Fibroblast of skin of abdomen (primary cell): ENCODE measurements around the gene CAMSAP2.

Experiments
- DNase-seq: peaks from one replicate; pipeline ENCODE4 v3.0.0-alpha.2; 2013

The CAMSAP2 gene

DNA sequence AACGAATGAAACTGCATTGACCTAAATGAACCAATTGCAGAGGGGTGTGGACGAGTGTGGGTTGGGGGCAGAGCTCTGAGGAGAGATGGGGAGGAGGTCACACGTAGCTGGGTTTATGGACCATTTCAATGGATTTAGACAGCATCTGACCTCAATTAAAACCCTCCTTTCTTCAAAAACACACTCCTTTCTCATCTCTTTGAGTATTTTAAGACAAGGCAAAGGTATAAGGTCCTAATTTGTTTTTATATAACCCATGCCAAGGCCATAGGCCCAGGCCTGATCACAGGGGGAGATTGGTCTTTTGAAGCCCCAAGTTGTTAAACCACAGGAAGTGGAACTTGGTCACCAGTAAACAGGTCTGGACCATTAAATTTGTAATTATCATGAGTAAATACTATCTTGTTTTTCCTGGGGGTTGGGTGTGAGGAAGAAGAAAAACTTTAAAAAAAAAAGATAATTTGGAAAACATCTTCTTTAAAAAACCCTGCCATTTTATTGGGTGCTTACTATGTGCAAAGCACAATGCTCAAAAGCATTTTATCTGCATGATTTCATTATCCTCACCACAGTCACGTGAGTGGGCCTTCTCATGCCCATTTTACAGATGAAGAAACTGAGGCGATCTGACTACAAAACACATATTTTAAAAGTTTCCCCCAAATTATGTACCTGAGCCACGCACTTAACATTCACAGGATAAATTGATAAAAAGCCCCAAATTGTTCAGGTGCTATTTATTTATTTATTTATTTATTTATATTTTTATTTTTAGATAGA, 147.1 kb downstream of the CAMSAP2 start:
- no peak for DNase-seq

- no peak for DNase-seq
Measured at GRCh38 chr1:200886594-200886993, 147.9 kb downstream of the CAMSAP2 start.

DNA sequence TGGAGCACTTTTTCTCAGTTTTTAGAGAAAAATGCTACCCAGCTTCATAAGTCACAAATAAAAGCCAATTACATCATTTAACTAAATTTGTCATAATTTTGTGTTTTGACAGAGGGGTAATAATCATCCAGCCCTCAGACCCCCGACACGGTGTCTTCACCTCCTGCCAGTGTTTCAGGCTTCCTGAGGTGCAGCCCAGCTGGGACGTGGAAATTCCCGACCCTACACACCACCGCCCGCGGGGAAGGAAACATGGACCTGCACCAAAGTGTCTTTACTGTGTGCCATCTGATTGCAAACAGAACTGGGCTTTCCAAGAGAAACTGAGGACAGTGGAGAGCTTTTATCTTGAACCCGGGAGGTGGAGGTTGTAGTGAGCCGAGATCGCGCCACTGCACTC, 148.3 kb downstream of the CAMSAP2 start:
- DNase-seq, result no peak

GRCh38 chr1:200887772-200888348, 149.2 kb downstream of the CAMSAP2 start:
- no peak for DNase-seq

DNA sequence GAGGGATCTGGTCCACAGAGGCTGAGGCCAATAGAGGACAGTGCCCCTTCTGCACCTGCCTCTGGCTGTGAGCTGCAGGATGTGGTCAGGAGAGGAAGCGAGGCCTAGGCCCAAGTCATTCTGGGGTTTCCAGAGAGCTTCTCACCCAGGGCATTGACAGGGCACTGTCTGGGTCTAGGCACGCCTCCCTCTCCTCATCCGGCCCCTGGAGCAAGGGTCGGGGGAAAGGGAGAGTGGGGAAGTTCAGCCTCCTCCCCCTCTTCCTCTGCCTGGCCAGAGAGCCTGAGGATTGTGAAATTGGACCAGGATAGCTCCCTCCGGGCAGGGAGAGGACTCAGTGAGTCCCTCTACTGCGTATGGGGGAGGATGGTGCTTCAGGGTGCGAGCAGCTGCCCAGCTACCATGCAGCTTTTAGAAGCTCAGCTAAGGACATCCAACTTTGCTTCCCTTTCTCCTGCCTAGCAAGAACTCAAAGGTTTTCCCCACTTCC, 149.7 kb downstream of the CAMSAP2 start:
- no peak for DNase-seq

- no peak for DNase-seq
Measured at GRCh38 chr1:200889571-200889970, 150.9 kb downstream of the CAMSAP2 start.

DNA sequence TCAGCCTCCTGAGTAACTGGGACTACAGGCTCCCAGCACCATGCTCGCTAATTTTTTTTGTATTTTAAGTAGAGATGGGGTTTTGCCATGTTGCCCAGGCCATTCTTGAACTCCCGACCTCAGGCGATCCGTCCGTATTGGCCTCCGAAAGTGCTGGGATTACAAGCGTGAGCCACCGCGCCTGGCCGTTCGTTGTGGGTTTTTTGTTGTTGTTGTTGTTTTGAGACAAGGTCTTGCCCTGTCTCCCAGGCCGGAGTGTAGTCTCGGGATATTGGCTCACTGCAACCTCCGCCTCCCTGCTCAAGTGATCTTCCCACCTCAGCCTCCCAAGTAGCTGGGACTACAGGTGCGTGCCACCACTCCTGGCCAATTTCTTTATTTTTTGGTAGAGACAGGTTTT, 151.3 kb downstream of the CAMSAP2 start:
- DNase-seq, result no peak

DNA sequence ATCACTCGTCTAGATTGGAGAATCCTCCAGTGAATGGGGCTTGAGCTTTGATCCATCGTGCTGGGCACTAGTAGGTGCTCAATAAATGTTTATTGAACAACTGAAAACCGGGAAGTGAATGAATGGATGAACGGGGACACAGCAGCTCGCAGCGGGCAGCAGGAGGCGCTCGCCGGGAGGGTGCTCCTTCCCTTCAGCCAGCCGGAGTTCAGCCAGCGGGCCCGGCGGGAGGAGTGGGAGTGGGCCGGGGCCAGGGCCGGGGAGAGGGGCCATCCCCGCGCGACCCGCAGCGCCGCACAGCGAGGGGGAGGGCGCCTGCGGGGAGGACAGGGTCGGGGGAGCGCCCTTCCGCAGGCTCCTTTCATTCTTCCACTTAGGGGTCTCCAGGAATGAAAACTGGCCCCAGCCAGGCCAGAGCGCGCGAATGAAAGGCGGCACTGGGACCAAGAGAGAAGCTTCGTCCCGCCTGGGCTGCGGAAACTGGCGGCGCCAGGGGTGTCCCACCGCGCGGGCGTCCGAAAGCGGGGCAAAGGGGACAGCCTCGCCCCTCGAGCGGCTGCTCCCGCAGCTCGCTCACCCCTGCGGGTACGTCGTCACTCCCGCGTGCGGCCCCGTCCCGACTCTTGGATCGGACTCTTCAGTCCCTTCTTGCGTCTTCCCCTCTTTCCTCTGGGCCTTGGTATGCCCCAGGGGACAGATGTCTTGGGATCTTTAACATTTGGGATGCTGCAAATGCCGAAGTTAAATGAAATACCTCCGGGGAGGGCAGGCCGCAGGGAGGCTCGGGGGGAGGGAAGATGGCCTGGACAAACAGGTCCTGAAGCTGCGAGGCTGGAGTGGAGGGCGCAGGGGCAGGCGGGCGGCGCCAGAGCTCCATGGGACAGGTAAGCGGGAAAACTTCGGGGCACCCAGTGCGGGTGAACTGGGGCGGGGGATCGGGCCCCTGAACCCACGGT, 152.4 kb downstream of the CAMSAP2 start:
- peak; percentile 57 for DNase-seq

DNA sequence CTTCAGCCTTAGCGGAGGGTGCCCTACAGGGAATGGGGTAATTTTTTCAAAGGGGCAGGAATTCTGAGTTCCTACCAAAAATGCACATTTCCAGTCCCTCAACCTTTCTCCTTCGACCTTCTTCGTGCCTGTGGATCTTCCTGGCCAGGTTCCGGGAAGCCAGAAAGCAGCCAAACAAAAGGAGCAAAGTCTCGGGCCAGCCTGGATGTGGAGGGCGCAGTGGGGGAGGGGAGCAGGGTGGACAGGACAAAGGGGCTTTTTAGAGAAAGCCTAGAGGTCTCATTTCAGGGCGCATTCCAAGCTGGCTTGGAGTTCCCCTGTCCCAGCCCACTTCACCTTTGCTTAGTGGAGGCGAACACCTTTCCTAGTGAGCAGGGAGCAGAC, 153.1 kb downstream of the CAMSAP2 start:
- no peak for DNase-seq

DNA sequence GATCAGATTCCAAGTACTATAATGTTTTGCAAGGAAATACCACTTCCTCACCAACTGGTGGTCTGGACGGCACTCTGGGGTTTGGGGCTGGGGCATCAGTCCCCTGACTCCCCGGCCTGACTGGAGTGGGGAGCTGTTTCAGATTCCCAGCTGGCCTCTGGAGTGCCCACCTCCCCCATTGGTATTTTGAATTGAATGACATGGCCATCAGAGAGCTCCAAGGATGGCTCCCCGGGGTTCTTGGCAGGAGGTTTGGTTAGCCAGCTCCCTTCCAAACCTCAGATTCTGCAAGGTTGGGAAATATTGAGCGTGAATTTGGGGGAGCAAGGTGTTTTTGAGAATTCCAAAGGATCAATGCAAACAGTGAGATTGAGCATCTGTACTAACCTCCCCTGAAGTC, 153.9 kb downstream of the CAMSAP2 start:
- no peak for DNase-seq

DNA sequence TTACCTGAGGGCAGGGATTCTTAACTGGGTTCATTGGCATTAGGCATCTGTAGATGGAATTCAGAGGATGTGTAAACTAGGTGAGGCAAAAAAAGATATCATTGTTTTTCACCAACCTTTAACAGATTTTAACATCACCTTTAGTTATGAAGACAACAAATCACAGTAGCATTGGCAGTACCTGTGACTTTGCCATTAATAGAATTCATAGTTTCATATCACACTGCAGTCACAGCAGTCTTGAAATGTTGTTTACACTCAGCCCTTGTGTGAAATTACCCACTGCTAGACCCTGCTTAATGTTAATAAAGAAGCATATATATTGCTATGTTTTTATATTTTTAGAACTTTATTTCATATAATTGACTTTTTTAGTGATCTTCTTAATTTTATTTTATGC, 154.3 kb downstream of the CAMSAP2 start:
- DNase-seq, result no peak

GRCh38 chr1:200893411-200893901, 154.8 kb downstream of the CAMSAP2 start:
- DNase-seq, result no peak

GRCh38 chr1:200894712-200895442, 156.2 kb downstream of the CAMSAP2 start, which contains the start of gene INAVA:
Gene INAVA, plus strand, starts transcription at chr1:200894900. Its CDS starts 3,501 bp downstream, at chr1:200898401.
- DNase-seq, result no peak

GRCh38 chr1:200895443-200895789, 156.7 kb downstream of the CAMSAP2 start:
- DNase-seq, result no peak

- no peak for DNase-seq
Measured at GRCh38 chr1:200895801-200896530, 157.3 kb downstream of the CAMSAP2 start.

DNA sequence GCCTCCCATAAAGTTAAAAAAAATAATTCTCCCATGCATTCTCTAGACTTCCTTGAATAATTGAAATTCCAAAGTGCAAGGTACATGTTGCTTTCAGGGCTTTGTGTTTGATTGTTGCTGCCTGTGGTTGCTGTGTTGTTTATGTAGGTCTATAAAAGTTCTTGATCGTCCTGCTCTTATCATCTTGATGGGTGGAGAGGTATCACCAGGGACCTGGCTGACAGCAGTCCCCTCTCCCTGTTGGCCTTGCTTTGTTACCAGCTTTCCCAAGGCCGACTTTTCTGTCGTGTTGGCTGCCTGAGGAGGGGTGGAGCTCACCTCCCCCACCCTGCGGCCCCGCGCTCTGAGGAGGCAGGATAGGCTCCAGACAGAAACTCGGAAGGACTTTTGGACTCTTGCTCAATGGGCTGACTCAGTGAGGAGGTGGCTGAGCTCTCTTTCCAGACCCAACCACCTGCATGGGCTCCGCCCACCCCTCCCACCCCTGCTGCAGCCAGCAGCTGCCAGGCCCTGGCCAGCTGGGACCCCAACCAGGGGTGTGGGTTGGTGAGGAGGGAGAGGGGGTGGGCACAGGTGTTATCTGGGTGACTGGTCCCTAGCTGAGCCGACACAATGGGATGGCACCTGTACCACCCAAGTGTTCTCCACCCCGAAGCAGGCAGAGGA, 158.0 kb downstream of the CAMSAP2 start:
- DNase-seq, result peak; percentile 14

DNA sequence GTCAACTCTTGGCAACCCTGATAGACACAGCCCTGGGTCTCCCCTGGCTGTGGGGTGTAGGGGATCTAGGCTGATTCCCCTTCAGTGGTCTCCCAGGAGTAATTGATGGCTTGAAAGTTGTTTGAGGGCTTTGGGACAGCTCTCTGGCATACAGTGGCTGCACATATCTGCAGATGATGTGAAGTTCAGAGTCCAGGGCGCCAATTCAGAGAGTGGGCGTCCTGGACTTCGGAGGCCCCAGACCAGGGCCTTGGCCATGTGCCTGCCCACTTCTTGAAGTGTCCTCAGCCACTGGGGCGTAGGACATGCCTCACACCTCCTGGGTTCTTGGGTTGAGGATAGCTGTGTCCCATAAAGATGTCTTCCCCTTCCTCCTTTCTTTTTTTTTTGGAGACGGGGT, 158.6 kb downstream of the CAMSAP2 start:
- DNase-seq, result no peak

DNA sequence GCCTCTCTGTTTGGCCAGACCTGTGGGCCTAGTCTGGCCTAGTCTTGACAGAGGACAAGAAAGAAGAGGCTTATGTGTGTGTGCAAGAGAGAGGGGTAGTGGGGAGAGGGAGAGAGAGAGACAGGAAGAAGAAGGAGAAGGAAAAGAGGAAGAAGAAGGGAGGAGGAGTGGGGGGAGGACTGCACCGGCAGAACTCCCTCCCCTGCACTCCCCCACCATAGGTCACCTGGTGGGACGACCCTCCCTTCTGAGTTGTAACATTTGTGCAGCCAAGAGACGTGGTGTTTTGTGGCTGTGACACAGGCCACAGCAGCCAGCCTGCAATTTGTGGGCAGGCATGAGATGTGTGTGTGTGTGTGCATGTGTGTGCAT, 160.3 kb downstream of the CAMSAP2 start:
- DNase-seq, result no peak

- DNase-seq, result no peak
Measured at GRCh38 chr1:200899451-200899915, 160.8 kb downstream of the CAMSAP2 start.

GRCh38 chr1:200899954-200900867, 161.5 kb downstream of the CAMSAP2 start:
- no peak for DNase-seq
